HL-60/S4 treated with phorbol 12-myristate 13-acetate at 8.2 ng/mL for 4 days and 3 days (cell line): ENCODE measurements around the gene SLC35F1.

Experiments
- in situ Hi-C: fragments of 300-500 bp; cut with MboI; formaldehyde crosslinking; loops from 2 replicates; pipeline ENCODE4 v1.15.0; 2022; ENCODE audit warnings: low sequenced_read_pairs

Gene SLC35F1

GRCh38 chr6:118305081-118305480 is 398.0 kb downstream of the SLC35F1 start:
- in situ Hi-C loops, result no loop called here

GRCh38 chr6:118306392-118307238 is 399.6 kb downstream of the SLC35F1 start:
- in situ Hi-C loops, result no loop called here

- in situ Hi-C loops, result no loop called here
Observed at GRCh38 chr6:118307581-118307980, 400.5 kb downstream of the SLC35F1 start.

- in situ Hi-C loops, result no loop called here
Observed at GRCh38 chr6:118309337-118310093, 402.5 kb downstream of the SLC35F1 start.

DNA sequence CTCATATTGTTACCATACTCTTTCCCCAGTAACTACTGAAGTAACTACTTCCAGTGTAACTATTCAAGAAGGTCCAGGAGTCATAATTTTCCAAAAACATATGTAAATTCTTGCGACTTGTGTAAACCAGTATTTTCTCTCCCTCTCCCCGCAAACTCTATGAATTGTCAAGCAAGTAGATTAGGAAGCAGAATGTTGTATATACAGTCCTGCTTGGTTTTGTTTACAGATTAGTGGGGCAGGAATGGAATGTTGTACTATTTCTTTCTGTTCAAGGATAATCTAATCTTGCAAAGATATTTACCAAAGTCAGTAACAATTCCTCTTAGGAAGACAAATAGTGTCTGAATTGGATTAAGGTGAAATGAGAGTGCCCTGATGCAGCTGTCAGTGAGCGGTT is 406.1 kb downstream of the SLC35F1 start:
- in situ Hi-C loops, result no loop called here

DNA sequence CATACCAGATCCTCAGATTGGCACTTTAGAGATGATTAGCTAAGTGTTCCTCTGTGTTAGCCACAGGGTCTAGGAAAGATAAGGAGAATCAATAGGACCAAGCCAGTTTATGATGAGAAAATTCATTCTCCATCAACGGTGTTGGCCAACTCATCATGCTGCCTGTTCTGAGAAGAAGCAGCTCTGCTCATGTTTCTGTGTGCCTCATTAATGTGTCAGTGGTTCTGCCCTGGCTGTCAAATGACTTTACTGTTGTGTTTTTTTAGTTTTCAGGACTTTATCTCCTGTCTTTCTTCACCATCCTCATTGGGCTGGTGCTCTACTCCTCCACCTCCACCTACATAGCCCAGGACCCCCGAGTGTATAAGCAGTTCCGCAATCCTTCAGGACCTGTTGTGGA is 406.7 kb downstream of the SLC35F1 start:
- in situ Hi-C loops, result no loop called here

DNA sequence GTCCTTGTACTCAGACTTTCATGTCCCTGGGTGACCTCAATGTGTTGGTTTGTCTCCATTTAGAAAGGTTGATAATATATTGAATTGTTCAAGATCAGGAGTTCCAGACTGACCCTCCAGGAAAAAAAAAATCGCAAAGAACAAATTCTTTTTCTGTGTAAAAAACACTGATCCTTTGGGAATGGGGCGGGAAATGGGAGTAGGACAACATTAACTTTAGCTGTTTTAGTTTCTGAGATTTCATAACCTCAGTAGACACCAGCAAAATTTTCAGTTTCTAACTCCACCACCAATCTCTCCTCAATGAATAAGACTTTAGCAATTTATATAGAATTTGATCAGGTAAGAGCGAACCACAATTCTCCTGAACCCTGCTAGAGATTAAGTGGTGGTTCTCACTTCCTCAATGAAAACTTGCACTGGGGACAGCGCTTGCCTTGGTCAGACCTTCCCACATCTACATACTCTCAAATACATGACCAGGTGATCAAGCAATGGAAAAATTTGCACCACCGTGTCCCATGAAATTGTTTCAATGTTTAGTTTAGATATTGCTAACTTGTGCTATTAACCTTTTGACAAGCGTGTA is 409.8 kb downstream of the SLC35F1 start:
- in situ Hi-C loops, result no loop called here

- in situ Hi-C loops, result no loop called here
Observed at GRCh38 chr6:118317581-118318563, 410.8 kb downstream of the SLC35F1 start.

DNA sequence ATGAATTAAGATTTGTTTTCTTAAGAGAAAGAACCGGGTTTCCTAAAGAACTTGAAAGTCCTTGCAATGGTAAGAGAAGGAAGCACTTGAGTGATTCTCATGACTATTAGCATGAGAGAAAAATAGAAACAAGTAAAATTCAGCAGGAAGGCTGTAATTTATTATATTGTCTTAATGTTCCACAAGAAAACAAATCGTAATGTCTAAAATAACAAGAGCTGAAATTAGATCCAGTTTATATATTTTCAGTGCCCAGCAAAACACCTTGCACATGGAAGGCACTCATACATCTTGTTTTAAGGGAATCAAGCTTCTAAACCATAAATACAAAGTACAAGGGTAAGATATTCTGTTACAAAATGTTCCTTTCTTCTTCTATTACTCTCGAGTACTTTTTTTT is 411.6 kb downstream of the SLC35F1 start:
- in situ Hi-C loops, result no loop called here

GRCh38 chr6:118319416-118319815 is 412.4 kb downstream of the SLC35F1 start:
- in situ Hi-C loops, result no loop called here

- in situ Hi-C loops, result no loop called here
Observed at GRCh38 chr6:118319894-118320649, 413.0 kb downstream of the SLC35F1 start.

- in situ Hi-C loops, result no loop called here
Observed at GRCh38 chr6:118320652-118321051, 413.6 kb downstream of the SLC35F1 start.

GRCh38 chr6:118324116-118324515 is 417.1 kb downstream of the SLC35F1 start:
- in situ Hi-C loops, result no loop called here

DNA sequence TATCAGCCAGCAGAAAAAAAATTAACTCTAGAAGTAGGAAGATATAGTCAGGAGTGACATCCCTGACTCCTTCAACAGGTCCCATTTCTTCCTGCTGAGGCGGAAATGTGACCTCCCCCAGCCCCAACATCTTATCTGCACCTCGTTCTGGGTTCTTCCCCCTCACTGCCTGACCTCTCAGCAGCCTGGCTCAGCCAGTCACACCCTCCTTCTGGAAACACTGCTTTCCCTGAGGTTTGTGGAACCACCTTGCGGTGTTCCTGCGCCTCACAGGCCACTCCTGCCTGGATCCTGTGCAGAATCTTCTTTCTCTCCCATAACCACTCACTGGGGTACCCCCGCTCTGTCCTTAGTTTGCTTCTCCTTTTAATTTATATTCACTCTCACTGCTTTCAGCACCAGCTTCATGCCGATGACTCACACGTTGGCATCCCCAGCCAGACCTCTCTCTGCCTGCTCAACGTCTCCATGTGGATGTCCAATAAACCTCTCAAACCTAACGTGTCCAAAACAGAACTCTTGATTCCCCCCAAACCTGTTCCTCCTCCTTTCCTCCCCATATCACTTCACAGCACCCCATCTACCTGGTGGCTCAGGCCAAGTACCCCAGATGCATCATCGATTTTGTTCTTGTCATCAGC is 418.3 kb downstream of the SLC35F1 start:
- in situ Hi-C loops, result no loop called here

GRCh38 chr6:118326712-118327111 is 419.6 kb downstream of the SLC35F1 start:
- in situ Hi-C loops, result no loop called here

DNA sequence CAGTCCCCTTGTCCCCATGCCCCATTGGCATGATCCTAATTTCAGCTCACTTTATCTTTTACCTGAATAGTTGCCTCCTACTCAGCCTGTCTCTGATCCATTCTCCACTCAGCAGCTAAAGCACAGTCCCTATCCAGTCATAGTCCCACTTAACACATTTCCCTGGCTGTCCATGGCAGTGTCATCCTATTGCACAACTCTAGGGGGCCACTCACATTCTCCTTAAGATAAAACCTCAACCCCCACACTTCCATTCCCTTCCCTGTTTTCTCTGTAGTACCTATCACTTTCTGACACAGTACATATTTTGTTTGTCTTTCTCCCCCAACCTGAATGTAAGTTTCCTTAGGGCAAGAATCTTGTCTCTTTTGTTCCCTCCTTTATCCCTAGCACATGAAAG is 420.2 kb downstream of the SLC35F1 start:
- in situ Hi-C loops, result no loop called here

DNA sequence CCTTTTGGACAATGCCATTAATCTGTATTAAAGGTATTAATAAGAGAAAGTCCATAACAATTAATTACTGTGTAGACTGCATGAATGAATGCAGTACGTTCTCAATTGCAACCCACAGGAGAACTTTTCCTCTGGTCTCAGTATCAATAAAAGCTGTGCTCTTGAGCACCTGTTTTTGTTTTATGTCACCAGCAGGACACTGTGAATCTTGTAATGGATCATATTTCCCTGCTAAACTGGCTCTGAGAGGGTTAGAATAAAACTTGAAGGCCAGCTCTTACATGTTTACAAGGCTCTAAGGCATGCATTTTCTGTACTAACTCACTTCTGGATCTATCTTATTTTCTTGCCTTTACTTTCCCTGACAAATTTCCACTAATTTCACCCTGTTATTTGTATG is 426.7 kb downstream of the SLC35F1 start:
- in situ Hi-C loops, result no loop called here

DNA sequence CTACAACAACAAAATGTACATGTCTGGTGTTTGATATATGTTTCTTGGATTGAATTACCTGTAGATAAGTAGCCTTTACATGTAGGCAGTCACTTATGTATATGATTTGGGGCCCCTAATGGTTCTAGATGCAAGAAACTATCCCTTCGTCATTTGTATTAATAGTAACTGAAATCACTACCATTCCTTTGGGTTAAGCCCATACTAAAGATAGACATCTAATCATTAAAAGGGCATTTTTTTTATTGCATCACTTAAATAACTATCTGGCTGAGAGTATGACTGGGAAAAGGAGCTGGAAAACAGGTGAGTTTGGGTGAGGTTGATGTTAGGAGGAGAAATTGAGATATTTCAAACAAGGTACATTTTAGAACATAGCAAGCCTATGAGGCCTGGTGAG is 427.6 kb downstream of the SLC35F1 start:
- in situ Hi-C loops, result no loop called here

DNA sequence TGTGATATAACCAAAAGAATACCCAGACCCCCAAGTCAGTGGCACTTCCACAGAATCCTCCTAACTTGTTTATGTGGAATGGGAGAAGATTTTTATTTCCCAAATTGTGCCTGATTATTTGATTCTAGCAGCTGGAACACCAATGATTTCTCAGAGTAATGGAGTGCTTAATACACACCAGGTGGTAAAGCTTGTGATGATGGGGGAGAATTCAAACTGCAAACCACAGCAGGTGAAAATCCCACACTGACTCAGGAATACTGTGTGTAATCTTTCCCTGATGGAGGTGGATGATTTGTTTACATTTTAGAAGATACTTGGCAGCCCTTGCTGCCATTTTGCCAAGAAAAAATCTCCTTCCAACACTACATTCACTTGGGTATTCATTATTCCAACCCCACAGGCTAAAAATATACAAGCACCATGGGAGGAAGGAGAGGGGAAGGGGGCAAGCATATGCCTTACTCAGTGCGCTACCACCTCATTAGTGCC is 428.3 kb downstream of the SLC35F1 start:
- in situ Hi-C loops, result no loop called here
